SH-SY5Y (cell line): Measurements from ENCODE around the gene PRUNE1.

Experiments
- GATA2 ChIP-seq: IDR thresholded peaks from 2 replicates; pipeline ENCODE4 v1.6.1; 2011; ENCODE audit warnings: mild to moderate bottlenecking, low read depth, low read length
- GATA3 ChIP-seq: IDR thresholded peaks from 2 replicates; pipeline ENCODE4 v1.6.1; 2011; ENCODE audit warnings: low read depth, mild to moderate bottlenecking, low read length, moderate library complexity

- no peak for TF ChIP-seq GATA2
- no peak for TF ChIP-seq GATA3
These were observed 39.8 kb upstream of the PRUNE1 start for GRCh38 chr1:150968491-150968890.
